NCI-H187 (cell line): ENCODE data around the gene PRG3.

Experiments
- DNase-seq, 2 experiments: peaks; one replicate each; lab custom pipeline; 2025; lab: John Stamatoyannopoulos, UW

PRG3 gene, protein sequence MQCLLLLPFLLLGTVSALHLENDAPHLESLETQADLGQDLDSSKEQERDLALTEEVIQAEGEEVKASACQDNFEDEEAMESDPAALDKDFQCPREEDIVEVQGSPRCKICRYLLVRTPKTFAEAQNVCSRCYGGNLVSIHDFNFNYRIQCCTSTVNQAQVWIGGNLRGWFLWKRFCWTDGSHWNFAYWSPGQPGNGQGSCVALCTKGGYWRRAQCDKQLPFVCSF

DNA sequence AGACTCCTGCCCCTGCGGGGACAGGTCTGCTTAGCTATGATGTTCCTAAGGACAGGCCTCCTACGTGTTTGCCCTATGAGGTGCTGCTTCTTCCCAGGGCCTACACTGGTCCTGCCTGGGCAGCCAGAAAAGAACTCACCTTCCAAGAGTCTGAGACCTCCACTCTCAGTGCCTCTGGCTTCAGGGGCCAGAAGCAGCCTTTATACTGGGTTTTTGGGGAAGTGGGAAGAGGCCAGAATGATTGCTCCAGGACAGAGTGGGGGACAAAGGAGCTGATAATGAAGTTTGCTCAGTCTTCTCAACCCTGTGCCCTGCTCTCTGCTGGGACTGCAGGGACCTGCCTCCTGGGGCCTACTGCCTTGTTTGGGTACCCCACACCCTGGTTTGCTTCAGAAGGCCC is at the start of gene PRG3:
PRG3 (minus strand) TSS at position 176 of the 400 bp plus-strand sequence. CDS start 442 bp downstream, outside the sequence.
- no peak for DNase-seq

- DNase-seq = no peak
Measured at GRCh38 chr11:57429946-57430345, 49.0 kb upstream of the PRG3 start.

DNA sequence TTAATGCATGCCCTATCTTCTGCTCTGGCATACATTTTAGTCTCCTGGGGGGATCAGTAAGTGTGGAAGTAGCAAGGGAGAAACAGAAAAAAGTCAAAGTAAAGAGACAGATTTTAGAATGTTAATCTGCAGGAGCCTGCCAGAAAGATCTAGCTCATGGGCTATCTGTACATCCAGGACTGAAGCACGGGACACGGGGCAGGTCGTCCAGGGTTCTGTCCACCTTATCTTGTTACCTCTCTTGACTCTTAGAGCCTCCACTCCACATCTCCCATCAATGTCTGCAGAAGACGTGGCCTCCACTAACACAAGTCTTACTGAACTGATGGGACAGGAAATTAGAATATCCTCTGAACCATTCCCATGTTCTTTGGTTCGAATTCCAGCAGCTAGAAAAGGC is 47.7 kb upstream of the PRG3 start:
- DNase-seq = no peak

- DNase-seq = no peak
Measured at GRCh38 chr11:57427727-57428082, 46.8 kb upstream of the PRG3 start.

DNA sequence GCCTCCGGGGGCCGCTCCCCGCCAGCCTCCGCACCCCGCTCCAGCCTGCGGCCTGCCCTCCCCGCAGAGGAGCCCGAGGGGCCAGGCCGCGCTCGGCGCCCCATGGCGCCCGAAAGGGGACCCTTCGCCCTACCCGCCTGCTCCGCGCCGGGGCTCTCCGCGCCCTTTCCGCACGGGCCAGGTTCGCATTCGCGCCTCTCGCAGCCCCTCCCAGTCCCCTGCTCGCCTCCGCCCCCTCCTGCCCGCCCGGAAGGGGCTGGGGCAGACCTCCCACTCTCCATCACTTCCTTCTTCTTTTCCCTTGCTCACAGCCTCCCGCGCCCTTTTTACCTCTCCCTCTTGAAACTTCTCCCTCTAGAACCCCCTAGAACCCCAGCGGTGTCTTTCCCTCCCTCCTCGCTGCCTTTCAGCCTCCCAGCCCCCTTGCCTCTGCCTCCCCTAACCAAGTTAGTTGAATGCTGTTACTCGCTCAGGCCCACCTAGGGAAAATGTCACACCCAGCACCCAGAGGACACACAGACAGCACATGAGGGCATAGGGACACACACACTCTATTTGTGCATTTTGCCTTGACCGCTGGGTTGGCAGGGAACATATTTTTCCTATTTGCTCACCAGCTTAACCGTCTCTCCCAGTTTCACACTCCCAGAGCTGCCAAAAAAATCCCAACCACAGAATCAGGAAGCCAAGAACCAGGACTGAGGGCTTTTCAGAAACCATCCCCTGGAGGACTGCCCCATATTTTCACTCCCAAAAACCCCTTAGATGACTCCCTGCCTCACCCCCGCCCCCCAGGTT is 46.2 kb upstream of the PRG3 start, which contains the start of gene SLC43A3:
SLC43A3 (minus strand) TSS at position 193 of the 798 bp plus-strand sequence. CDS start 949 bp downstream, outside the sequence.
- DNase-seq = no peak

DNA sequence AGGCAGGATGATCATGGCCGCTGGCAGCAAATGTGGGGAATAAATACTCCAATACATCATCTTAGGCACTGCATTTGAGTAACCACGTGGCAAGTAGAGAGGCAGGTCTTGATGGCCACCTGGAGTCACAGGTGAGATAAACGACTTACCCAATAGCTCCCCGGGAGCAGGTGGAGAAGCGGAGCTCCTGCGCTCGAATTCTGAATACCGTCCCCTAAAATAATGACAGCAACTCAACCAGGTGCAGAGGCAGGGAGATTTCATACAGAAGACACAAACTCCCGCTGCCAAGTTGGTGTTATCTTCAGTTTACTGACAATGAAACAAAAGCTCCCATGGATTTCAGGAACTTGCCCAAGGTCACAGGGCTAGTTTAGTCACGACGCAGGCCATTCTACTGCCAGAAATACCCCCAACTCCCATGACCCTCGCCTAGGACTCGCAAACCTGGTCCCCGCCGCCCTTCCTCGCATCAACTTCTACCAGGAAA is 45.5 kb upstream of the PRG3 start:
- no peak for DNase-seq

DNA sequence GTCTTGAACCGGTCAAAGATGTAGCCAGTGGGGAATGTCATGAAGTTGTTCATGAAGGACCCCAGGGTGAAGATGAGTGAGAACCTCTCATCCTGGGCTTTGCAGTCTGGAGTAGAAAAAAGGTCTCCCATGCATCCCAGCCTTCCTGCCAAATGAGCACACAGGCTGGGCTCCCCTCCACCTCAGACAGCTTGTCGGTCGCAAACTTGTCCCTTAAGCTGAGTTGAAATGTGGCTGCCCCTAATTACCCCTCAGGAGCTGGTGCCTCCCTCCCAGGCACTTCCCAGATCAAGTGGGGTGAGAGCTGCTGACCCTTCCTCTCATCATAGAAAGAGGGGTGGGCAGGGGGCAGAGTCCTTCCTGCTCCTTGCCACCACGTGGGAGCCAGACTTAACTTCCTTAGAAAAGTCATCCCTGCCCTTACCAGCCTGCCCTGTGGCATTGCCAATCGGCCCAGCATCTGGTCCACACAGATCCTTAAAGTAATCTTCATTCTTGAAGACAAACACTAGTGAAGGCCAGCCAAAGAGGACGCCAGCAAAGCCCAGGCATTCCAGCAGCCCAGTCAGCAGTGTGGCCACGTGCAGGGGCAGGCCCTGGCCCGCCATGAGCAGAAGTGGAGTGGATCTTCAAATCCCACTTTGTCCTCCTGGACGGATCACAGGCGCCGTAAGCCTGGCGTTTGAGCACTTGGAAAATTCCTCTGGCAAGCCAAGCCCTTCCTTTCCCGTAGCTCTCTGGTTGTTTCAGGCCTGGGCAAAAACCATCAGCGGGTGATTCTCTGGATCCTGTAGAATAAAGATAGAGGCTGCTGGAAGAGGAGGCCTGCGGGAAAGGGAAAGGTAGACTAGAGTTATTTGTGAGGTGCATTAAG is 44.9 kb upstream of the PRG3 start:
- DNase-seq = no peak

GRCh38 chr11:57424792-57425564 is 44.0 kb upstream of the PRG3 start:
- DNase-seq = no peak

DNA sequence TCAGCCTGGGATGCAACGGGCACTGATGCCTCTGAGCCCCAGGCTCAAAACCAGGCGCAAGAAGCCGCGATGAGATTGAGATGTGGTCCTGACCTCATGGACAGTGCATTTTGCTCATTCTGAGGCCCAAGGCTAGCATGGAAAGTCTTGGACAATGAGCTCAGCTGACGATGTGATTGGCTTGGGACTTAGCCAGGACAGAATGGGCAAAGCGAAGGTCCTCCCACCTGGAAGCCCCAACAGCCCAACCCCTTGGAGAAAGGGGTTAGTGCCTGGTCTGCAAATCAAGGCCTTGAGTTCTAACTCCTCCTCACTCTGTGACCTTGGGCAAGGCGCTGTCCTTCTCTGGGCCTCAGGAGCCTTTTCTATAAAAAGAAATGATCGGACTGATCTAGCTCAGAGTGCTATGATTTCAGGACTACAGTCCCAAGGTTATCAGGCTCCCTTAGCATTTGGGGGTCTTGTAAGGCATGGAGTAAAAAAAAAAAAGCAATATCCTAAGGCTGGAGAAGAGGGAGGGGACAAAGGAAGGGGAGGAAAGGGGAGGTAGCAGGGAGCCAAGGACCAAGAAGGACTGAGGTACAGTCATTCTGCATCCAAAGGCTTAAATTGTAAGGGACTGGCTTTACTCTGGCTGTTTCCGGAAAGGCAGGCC is 43.3 kb upstream of the PRG3 start:
- no peak for DNase-seq

- DNase-seq = no peak
Measured at GRCh38 chr11:57422669-57423068, 41.7 kb upstream of the PRG3 start.

GRCh38 chr11:57421805-57422204 is 40.9 kb upstream of the PRG3 start:
- no peak for DNase-seq

DNA sequence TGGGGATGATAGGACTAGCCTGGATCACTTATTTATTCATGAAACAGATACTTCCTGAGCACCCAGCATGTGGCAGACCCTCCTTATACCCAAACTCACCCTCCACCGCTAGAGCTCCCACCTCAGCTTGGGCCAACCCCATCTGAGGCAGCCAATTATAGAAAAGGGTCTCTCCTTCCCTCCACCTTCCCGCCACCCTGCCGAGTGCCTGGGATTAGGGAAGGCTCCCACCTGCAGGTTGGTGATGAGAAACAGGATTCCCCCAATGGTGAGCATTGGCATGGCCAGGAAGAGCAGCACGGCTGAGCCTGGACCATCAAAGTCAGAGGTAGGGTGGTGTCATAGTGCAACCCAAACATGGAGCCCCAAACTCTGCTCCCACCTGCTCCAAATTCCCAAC is 40.1 kb upstream of the PRG3 start:
- DNase-seq = no peak

DNA sequence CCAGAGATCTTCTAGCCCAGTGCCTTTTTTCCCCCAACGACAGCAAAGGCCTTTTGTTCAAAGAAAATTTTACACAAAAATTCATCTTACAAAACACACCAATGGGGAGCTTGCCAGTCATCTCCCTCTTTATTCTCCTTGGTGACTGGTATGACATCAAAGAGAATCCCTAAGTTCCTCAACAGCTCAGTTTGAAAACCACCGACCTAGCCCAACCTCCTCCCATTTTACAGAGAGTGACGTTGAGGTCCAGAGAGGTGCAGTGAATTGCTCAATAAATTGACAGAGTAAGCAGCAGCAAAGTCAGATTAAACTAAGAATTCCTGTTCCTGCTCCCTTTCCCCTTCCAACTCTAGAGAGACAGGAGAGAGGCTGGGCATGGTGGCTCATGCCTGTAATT is 38.2 kb upstream of the PRG3 start:
- DNase-seq = no peak

DNA sequence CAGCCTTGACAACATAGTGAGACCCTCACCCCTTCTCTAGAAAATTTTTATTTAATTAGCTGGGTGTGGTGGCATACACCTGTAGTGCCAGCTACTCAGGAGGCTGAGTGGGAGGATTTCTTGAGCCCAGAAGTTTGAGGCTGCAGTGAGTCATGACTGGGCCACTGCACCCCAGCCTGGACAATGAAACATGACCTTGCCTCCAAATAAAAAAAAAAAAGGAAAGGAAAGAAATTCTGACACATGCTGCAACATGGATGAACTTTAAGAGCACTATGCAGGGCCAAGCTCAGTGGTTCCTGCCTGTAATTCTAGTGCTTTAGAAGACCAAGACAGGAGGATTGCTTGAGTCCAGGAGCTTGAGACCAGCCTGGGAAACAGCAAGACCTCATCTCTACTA is 37.2 kb upstream of the PRG3 start:
- DNase-seq = no peak

DNA sequence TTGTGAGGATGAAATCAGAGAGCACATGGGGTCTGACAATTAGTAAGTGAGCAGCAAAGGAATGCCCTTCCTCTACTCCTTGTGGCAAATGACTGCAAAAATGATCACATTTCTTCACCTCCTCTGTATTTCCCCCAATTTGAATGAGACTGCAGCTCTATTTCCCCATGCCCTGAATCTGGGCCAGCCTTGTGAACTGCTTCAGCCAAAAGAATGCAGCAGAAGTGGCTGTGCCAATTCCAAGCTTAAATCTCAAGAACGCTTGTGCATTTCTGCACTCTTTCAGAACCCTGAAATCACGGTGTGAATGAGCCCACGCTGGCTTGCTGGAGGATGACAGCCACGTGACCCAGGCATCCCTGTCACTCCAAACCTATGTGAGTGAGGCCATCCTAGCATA is 36.1 kb upstream of the PRG3 start:
- no peak for DNase-seq

GRCh38 chr11:57416436-57416835 is 35.5 kb upstream of the PRG3 start:
- no peak for DNase-seq

- no peak for DNase-seq
Measured at GRCh38 chr11:57414612-57415212, 33.8 kb upstream of the PRG3 start.

- no peak for DNase-seq
Measured at GRCh38 chr11:57413681-57414080, 32.7 kb upstream of the PRG3 start.

GRCh38 chr11:57410287-57410686 is 29.3 kb upstream of the PRG3 start:
- no peak for DNase-seq

DNA sequence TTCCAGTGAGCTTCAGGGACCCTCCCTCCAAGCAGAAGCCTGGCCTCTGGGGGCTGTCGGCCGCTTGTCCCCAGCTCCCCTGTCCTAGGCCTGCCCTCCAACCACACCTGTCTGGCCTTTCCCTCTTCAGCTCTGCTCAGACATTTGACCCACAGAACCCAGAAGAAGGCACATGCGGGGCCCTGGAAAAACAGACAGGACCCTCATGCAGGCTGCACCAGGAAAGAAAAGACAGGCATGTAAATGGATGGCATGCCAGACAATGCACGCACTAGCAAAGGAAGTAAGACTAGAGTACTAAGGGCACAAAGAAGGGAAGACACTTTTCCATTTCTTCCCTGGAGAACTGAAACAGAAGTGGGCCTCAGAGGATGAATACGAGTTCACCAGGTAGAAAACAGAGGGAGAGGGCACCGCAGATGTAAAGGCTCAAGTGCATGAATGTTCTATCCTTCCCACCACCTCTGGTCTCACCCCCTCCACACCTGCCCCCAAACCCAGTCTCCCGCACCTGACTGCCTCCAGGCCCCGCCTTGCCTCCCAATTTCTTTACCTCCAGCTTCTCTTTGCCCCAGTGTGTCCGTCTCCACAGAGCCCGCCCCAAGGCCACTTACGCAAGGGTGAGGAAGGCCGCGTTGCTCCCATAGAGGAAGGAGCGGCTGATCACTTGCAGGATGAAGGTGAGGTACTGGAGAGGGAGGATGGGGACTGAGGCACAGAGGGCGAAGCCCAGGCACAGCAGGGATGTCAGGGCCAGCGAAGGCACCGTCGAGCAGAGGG is 28.6 kb upstream of the PRG3 start:
- DNase-seq = no peak
